ENCODE results near the gene DHRS1. TPM values are rescaled to one million over a fixed set of nuclear protein-coding genes. Genes with fewer than 3 reads are reported as not detected.

The DHRS1 gene
- total RNA-seq, 4 donors from 2014 or later = 22.7 to 33.0 (median 28.6) TPM

- TF ChIP-seq CTCF (IDR thresholded peaks at IDR 0.05; ENCODE audit: low read depth) = no peak
Observed at GRCh38 chr14:24263848-24264247, 35.7 kb downstream of the DHRS1 start.

GRCh38 chr14:24262821-24263733, 36.5 kb downstream of the DHRS1 start, which contains the start of gene TGM1:
Gene TGM1 (minus strand): TSS chr14:24263177. CDS start chr14:24262352, 825 bp downstream.
- TF ChIP-seq CTCF (IDR thresholded peaks at IDR 0.05; ENCODE audit: low read depth) = no peak

GRCh38 chr14:24261969-24262327, 37.6 kb downstream of the DHRS1 start:
- no peak for TF ChIP-seq CTCF (IDR thresholded peaks at IDR 0.05; ENCODE audit: low read depth)

GRCh38 chr14:24261256-24261968, 38.2 kb downstream of the DHRS1 start:
- no peak for TF ChIP-seq CTCF (IDR thresholded peaks at IDR 0.05; ENCODE audit: low read depth)

GRCh38 chr14:24260780-24261157, 38.8 kb downstream of the DHRS1 start:
- TF ChIP-seq CTCF (IDR thresholded peaks at IDR 0.05; ENCODE audit: low read depth) = no peak

- TF ChIP-seq CTCF (IDR thresholded peaks at IDR 0.05; ENCODE audit: low read depth) = no peak
Observed at GRCh38 chr14:24260026-24260779, 39.4 kb downstream of the DHRS1 start.

Data from subcutaneous adipose tissue (tissue), 4 donors.